ENCODE measurements around the gene EFNB2. TPM values are rescaled to one million over a fixed set of nuclear protein-coding genes. Genes with fewer than 3 reads are reported as not detected.

The EFNB2 gene
- polyA plus RNA-seq, 3 donors: not detected

DNA sequence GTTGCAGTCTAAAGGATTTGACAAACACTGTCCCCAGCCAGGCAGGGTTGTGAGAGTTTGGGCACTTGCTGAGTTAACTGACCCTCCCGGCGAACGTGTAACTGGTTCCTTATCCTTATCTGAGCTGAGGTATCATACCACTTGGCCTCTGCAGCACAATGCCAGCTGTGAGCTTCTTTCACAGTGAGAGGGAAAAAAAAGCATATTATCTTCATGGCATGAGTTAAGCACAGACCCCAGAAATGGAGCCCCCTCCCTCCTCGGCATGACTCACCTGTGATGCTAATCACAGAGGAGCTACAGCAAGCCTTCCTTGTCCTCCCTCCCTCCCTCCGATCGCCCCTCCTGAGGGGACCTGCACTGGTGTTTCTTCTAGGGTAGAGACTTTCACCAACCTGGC, 60.5 kb downstream of the EFNB2 start:
- WGBS (ENCODE audit: insufficient coverage): no CpG with 5 or more reads among the region's 6 CpGs
- Mint-ChIP-seq H3K4me1 (no peaks in the 10 kb centered on the region), H3K4me3 (no peak overlapping the region), H3K27ac (no peak overlapping the region), H3K36me3 (no peaks in the 10 kb centered on the region), H3K27me3 (ENCODE audit: low read depth in 3 of 3) (peaks cover 1 to 5% (median 2%) of the 10 kb centered on the region in 3 donors), H3K9me3 (peaks cover 0 to 2% (median 0%) of the 10 kb centered on the region in 7 donors)
- Histone ChIP-seq H3K4me3 (replicated peaks in 1 of 3; ENCODE audit: low read depth in 2 of 3, low read length in 3 of 3) (no peak overlapping the region), H4K20me1 (ENCODE audit: insufficient read depth, low read length) (no peaks in the 10 kb centered on the region), H3K27me3 (ENCODE audit: control insufficient read depth in 2 of 2, insufficient read depth in 2 of 2, low read length in 2 of 2) (no peaks in the 10 kb centered on the region), H3K27ac (ENCODE audit: low read depth in 1 of 2, low read length in 2 of 2) (no peak overlapping the region), H3K79me2 (ENCODE audit: insufficient read depth, low read length) (no peaks in the 10 kb centered on the region), H3K9me3 (replicated peaks in 1 of 2; ENCODE audit: control insufficient read depth in 1 of 2, insufficient read depth in 1 of 2, low read length in 2 of 2) (no peaks in the 10 kb centered on the region), H3K4me1 (ENCODE audit: control insufficient read depth in 1 of 2, insufficient read depth in 2 of 2, low read length in 2 of 2) (no peaks in the 10 kb centered on the region), H3K4me2 (replicated peaks; ENCODE audit: extremely low read depth, low read length, poor library complexity, severe bottlenecking) (no peak overlapping the region), H3K9ac (ENCODE audit: insufficient read depth, low read length, poor library complexity, severe bottlenecking) (no peak overlapping the region), H3K36me3 (replicated peaks in 1 of 2; ENCODE audit: control insufficient read depth in 1 of 2, insufficient read depth in 2 of 2, low read length in 2 of 2) (no peaks in the 10 kb centered on the region), H2AFZ (ENCODE audit: insufficient read depth, low read depth, low read length, poor library complexity, severe bottlenecking) (no peak overlapping the region)
- TF ChIP-seq, protein P1, sequence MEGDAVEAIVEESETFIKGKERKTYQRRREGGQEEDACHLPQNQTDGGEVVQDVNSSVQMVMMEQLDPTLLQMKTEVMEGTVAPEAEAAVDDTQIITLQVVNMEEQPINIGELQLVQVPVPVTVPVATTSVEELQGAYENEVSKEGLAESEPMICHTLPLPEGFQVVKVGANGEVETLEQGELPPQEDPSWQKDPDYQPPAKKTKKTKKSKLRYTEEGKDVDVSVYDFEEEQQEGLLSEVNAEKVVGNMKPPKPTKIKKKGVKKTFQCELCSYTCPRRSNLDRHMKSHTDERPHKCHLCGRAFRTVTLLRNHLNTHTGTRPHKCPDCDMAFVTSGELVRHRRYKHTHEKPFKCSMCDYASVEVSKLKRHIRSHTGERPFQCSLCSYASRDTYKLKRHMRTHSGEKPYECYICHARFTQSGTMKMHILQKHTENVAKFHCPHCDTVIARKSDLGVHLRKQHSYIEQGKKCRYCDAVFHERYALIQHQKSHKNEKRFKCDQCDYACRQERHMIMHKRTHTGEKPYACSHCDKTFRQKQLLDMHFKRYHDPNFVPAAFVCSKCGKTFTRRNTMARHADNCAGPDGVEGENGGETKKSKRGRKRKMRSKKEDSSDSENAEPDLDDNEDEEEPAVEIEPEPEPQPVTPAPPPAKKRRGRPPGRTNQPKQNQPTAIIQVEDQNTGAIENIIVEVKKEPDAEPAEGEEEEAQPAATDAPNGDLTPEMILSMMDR (IDR thresholded peaks at IDR 0.05): no peak
- intact Hi-C loops (cut with micrococcal nuclease): no loop called here
- no peak for DNase-seq

DNA sequence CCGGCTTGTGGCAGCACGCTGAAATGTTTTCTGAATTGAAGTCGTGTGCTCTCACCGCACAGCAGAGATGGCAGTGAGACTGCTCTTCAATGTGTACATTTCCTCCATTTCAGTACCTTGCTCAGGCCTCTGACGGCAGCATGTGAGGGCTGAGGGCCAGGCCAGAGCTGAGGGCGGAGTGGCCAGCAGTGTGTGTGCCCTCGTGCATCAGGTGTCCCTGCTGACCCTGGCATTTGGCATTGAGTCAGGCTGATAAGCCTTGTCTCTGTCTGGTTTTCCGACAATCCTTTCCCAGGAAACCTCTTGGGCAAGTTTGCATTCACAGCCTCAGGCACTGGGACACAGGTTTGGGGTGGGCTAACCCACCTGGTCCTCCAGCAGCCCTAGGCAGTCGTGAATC, 62.3 kb downstream of the EFNB2 start:
- no peaks in the 10 kb centered on the region for H3K36me3 Mint-ChIP-seq
- Histone ChIP-seq H3K79me2 (ENCODE audit: insufficient read depth, low read length) (no peaks in the 10 kb centered on the region), H4K20me1 (ENCODE audit: insufficient read depth, low read length) (no peaks in the 10 kb centered on the region), H3K36me3 (replicated peaks in 1 of 2; ENCODE audit: control insufficient read depth in 1 of 2, insufficient read depth in 2 of 2, low read length in 2 of 2) (no peaks in the 10 kb centered on the region), H3K9ac (ENCODE audit: insufficient read depth, low read length, poor library complexity, severe bottlenecking) (no peak overlapping the region), H2AFZ (ENCODE audit: insufficient read depth, low read depth, low read length, poor library complexity, severe bottlenecking) (no peak overlapping the region), H3K4me2 (replicated peaks; ENCODE audit: extremely low read depth, low read length, poor library complexity, severe bottlenecking) (no peak overlapping the region), H3K4me3 (replicated peaks in 1 of 3; ENCODE audit: low read depth in 2 of 3, low read length in 3 of 3) (no peak overlapping the region), H3K4me1 (ENCODE audit: control insufficient read depth in 1 of 2, insufficient read depth in 2 of 2, low read length in 2 of 2) (no peaks in the 10 kb centered on the region), H3K9me3 (replicated peaks in 1 of 2; ENCODE audit: control insufficient read depth in 1 of 2, insufficient read depth in 1 of 2, low read length in 2 of 2) (no peaks in the 10 kb centered on the region), H3K27me3 (ENCODE audit: control insufficient read depth in 2 of 2, insufficient read depth in 2 of 2, low read length in 2 of 2) (no peaks in the 10 kb centered on the region), H3K27ac (ENCODE audit: low read depth in 1 of 2, low read length in 2 of 2) (no peak overlapping the region)
- H3K27ac Mint-ChIP-seq: no peak overlapping the region
- no peaks in the 10 kb centered on the region for H3K4me1 Mint-ChIP-seq
- 95% methylated on average over 9 of the region's 9 CpGs for WGBS (ENCODE audit: insufficient coverage)
- TF ChIP-seq, protein P1 (IDR thresholded peaks at IDR 0.05): no peak
- no peak overlapping the region for H3K4me3 Mint-ChIP-seq
- H3K27me3 Mint-ChIP-seq (ENCODE audit: low read depth in 3 of 3): peaks cover 2 to 5% (median 5%) of the 10 kb centered on the region in 3 donors
- intact Hi-C loops (cut with micrococcal nuclease): no loop called here
- peaks cover 0 to 2% (median 0%) of the 10 kb centered on the region in 7 donors for H3K9me3 Mint-ChIP-seq
- no peak for DNase-seq

Measured in CD14-positive monocyte (primary cell).